HG03066 (cell line): ENCODE data around the gene NLE1.
"Not testable (repeated sequence)": the region's sequence is repeated elsewhere in the genome, so short reads cannot be mapped to it uniquely, and the experiment has no call there.

Experiments used
- ATAC-seq: cut with Tn5 transposase; IDR thresholded peaks from one replicate; pipeline ENCODE4 v1.9.1; 2021; ENCODE audit warnings: low read depth; ENCODE audit not compliant: unreplicated experiment

NLE1 gene

GRCh38 chr17:35141681-35142466 lies at the start of gene NLE1:
Gene NLE1 (minus strand): TSS chr17:35142303. CDS start chr17:35142275, 28 bp downstream.
- ATAC-seq = peak; percentile 82

GRCh38 chr17:35191001-35191695 lies 49.0 kb upstream of the NLE1 start:
- no peak for ATAC-seq

GRCh38 chr17:35189291-35189690 lies 47.2 kb upstream of the NLE1 start:
- ATAC-seq = no peak

- no peak for ATAC-seq
These were observed 46.0 kb upstream of the NLE1 start for GRCh38 chr17:35188111-35188510.

- ATAC-seq = no peak
These were observed 45.4 kb upstream of the NLE1 start for GRCh38 chr17:35187481-35187880.

GRCh38 chr17:35185849-35186248 lies 43.7 kb upstream of the NLE1 start:
- no peak for ATAC-seq

- no peak for ATAC-seq
These were observed 42.2 kb upstream of the NLE1 start for GRCh38 chr17:35184274-35184673.

GRCh38 chr17:35183332-35183731 lies 41.2 kb upstream of the NLE1 start:
- no peak for ATAC-seq

GRCh38 chr17:35179379-35179778 lies 37.3 kb upstream of the NLE1 start:
- ATAC-seq = not testable (repeated sequence)

GRCh38 chr17:35176897-35177296 lies 34.8 kb upstream of the NLE1 start:
- no peak for ATAC-seq

- no peak for ATAC-seq
These were observed 33.7 kb upstream of the NLE1 start for GRCh38 chr17:35175638-35176415.

GRCh38 chr17:35174835-35175334 lies 32.8 kb upstream of the NLE1 start:
- no peak for ATAC-seq

- ATAC-seq = not testable (repeated sequence)
These were observed 30.2 kb upstream of the NLE1 start for GRCh38 chr17:35172321-35172720.

GRCh38 chr17:35171834-35172233 lies 29.7 kb upstream of the NLE1 start:
- no peak for ATAC-seq

GRCh38 chr17:35170968-35171771 lies 29.1 kb upstream of the NLE1 start:
- no peak for ATAC-seq

- ATAC-seq = no peak
These were observed 27.8 kb upstream of the NLE1 start for GRCh38 chr17:35169835-35170363.

GRCh38 chr17:35167666-35168065 lies 25.6 kb upstream of the NLE1 start:
- ATAC-seq = no peak

- no peak for ATAC-seq
These were observed 24.9 kb upstream of the NLE1 start for GRCh38 chr17:35167046-35167445.

- ATAC-seq = no peak
These were observed 24.4 kb upstream of the NLE1 start for GRCh38 chr17:35166526-35166925.

GRCh38 chr17:35164716-35165115 lies 22.6 kb upstream of the NLE1 start:
- ATAC-seq = no peak
